H1 (cell line): ENCODE measurements around the gene ARID4B. TPM values are rescaled to one million over a fixed set of nuclear protein-coding genes. Genes with fewer than 3 reads are reported as not detected.

Source experiments
- CTCF ChIA-PET: fragments of 300-600 bp; sonication (Branson Sonifier 250); formaldehyde crosslinking; loops from one replicate; lab custom pipeline; 2021; ENCODE audit not compliant: partially characterized antibody; lab: Charles Lee
- POLR2A ChIA-PET: fragments of 300-600 bp; sonication (Branson Sonifier 250); formaldehyde crosslinking; loops from one replicate; lab custom pipeline; 2021; ENCODE audit warnings: inconsistent platforms; ENCODE audit not compliant: partially characterized antibody; lab: Charles Lee
- DNase-seq, 2 experiments: peaks; one replicate each; pipeline versions ENCODE4 v3.0.0 to v3.0.0-alpha.2; 2010 to 2022; ENCODE audit warnings: low spot score in 2 of 2, low read depth in 1 of 2, mixed read lengths in 1 of 2
- FAIRE-seq: peaks from 2 replicates; lab custom pipeline; 2011; peaks lifted over from hg19 to GRCh38; lab: Jason Lieb, UNC
- H2AFZ ChIP-seq: 2 replicates; pipeline ENCODE4 v1.8.1; 2012; ENCODE audit warnings: low read length, inconsistent platforms
- H2AK5ac ChIP-seq: 2 replicates; pipeline ENCODE4 v1.6.1; 2013; ENCODE audit warnings: low read depth, low read length
- H2BK120ac ChIP-seq: replicated peaks from 2 replicates; pipeline ENCODE3; 2013; ENCODE audit warnings: low read depth, low read length, inconsistent platforms
- H2BK12ac ChIP-seq: 2 replicates; pipeline ENCODE4 v1.6.1; 2013; ENCODE audit warnings: low read depth, low read length
- H2BK15ac ChIP-seq: 2 replicates; pipeline ENCODE4 v1.6.1; 2013; ENCODE audit warnings: low read length
- H2BK20ac ChIP-seq: 2 replicates; pipeline ENCODE4 v1.6.1; 2013; ENCODE audit warnings: low read length
- H2BK5ac ChIP-seq: 2 replicates; pipeline ENCODE4 v1.6.1; 2013; ENCODE audit warnings: low read depth, low read length
- H3K14ac ChIP-seq: 2 replicates; pipeline ENCODE4 v1.6.1; 2013; ENCODE audit warnings: inconsistent platforms; ENCODE audit not compliant: insufficient read length
- H3K18ac ChIP-seq: 2 replicates; pipeline ENCODE4 v1.6.1; 2013; ENCODE audit warnings: low read length; ENCODE audit errors: extremely low read depth
- H3K23ac ChIP-seq: 2 replicates; pipeline ENCODE4 v1.6.1; 2013; ENCODE audit warnings: inconsistent platforms; ENCODE audit not compliant: insufficient read length
- H3K23me2 ChIP-seq: 2 replicates; pipeline ENCODE4 v1.6.1; 2013; ENCODE audit warnings: low read depth, low read length
- H3K27ac ChIP-seq: 2 replicates; pipeline ENCODE4 v1.6.1; 2011; ENCODE audit warnings: low read depth, low read length, inconsistent platforms
- H3K27me3 ChIP-seq, 4 experiments: replicated peaks in 1 of 4; 1 replicate in 1 of 4; 2 replicates in 3 of 4; pipeline versions ENCODE4 v1.6.1 to v1.8.1; 2011 to 2013; ENCODE audit warnings: low read length in 3 of 4, mild to moderate bottlenecking in 3 of 4, inconsistent platforms in 2 of 4, mixed read lengths in 2 of 4, moderate library complexity in 1 of 4; ENCODE audit not compliant: control insufficient read depth in 3 of 4, insufficient read depth in 3 of 4; ENCODE audit errors: extremely low read depth in 1 of 4
- H3K36me3 ChIP-seq, 4 experiments: 2 replicates each; pipeline versions ENCODE4 v1.6.1 to v1.8.1; 2011 to 2013; ENCODE audit warnings: mild to moderate bottlenecking in 4 of 4, low read length in 3 of 4, moderate library complexity in 2 of 4, control low read depth in 1 of 4, inconsistent platforms in 1 of 4; ENCODE audit not compliant: insufficient read depth in 4 of 4, control insufficient read depth in 2 of 4
- H3K4ac ChIP-seq: replicated peaks from 2 replicates; pipeline ENCODE3; 2013; ENCODE audit warnings: low read length, low read depth, mixed read lengths, inconsistent platforms; ENCODE audit not compliant: insufficient read length
- H3K4me1 ChIP-seq, 4 experiments: replicated peaks in 1 of 4; 1 replicate in 1 of 4; 2 replicates in 3 of 4; pipeline versions ENCODE4 v1.6.1 to v1.8.1; 2011 to 2013; ENCODE audit warnings: low read length in 3 of 4, inconsistent platforms in 2 of 4, mixed read lengths in 1 of 4; ENCODE audit not compliant: insufficient read depth in 4 of 4, control insufficient read depth in 3 of 4
- H3K4me2 ChIP-seq, 2 experiments: 2 replicates each; pipeline versions ENCODE4 v1.6.1 to v1.8.1; 2011 to 2013; ENCODE audit warnings: low read depth in 2 of 2, low read length in 2 of 2, control low read depth in 1 of 2, inconsistent platforms in 1 of 2, mild to moderate bottlenecking in 1 of 2; ENCODE audit not compliant: insufficient read depth in 1 of 2
- H3K4me3 ChIP-seq, 4 experiments: fragments of 200-600, 300-600 bp in 1 of 4; sonication (generic), shearing (Covaris generic), sonication (Bioruptor Twin) in 1 of 4; 2 replicates each; pipeline versions ENCODE4 v1.5.1 to v1.8.1; 2011 to 2016; ENCODE audit warnings: low read length in 4 of 4, low read depth in 3 of 4, control low read depth in 2 of 4, inconsistent platforms in 2 of 4, mild to moderate bottlenecking in 2 of 4, mixed read lengths in 1 of 4, moderate library complexity in 1 of 4; ENCODE audit not compliant: insufficient read depth in 2 of 4; ENCODE audit errors: extremely low read depth in 1 of 4
- H3K56ac ChIP-seq: replicated peaks from 2 replicates; pipeline ENCODE3; 2013; ENCODE audit warnings: low read depth, mild to moderate bottlenecking, mixed read lengths, low read length, inconsistent platforms; ENCODE audit not compliant: insufficient read length
- H3K79me1 ChIP-seq: 2 replicates; pipeline ENCODE4 v1.6.1; 2013; ENCODE audit warnings: low read depth, low read length, control low read depth
- H3K79me2 ChIP-seq, 2 experiments: 2 replicates each; pipeline versions ENCODE4 v1.6.1 to v1.8.1; 2012 to 2013; ENCODE audit warnings: low read length in 2 of 2, mild to moderate bottlenecking in 2 of 2, inconsistent platforms in 1 of 2; ENCODE audit not compliant: insufficient read depth in 2 of 2, control insufficient read depth in 1 of 2
- H3K9ac ChIP-seq, 4 experiments: replicated peaks in 1 of 4; 1 replicate in 1 of 4; 2 replicates in 3 of 4; pipeline versions ENCODE4 v1.6.1 to v1.8.1; 2011 to 2013; ENCODE audit warnings: low read depth in 3 of 4, low read length in 3 of 4, control low read depth in 2 of 4, mild to moderate bottlenecking in 2 of 4, moderate library complexity in 2 of 4, inconsistent platforms in 1 of 4; ENCODE audit errors: extremely low read depth in 1 of 4
- H3K9me3 ChIP-seq, 2 experiments: 2 replicates each; pipeline versions ENCODE4 v1.6.1 to v1.8.1; 2012 to 2013; ENCODE audit warnings: mild to moderate bottlenecking in 2 of 2, moderate library complexity in 2 of 2, control low read depth in 1 of 2, inconsistent platforms in 1 of 2, low read depth in 1 of 2, low read length in 1 of 2, mixed read lengths in 1 of 2; ENCODE audit not compliant: insufficient read depth in 2 of 2
- H4K20me1 ChIP-seq, 2 experiments: replicated peaks in 1 of 2; 2 replicates each; pipeline versions ENCODE3 to v1.8.1; 2011 to 2013; ENCODE audit warnings: inconsistent platforms in 2 of 2, low read length in 2 of 2, mild to moderate bottlenecking in 1 of 2; ENCODE audit not compliant: insufficient read depth in 2 of 2, control insufficient read depth in 1 of 2
- H4K5ac ChIP-seq: 2 replicates; pipeline ENCODE4 v1.6.1; 2013; ENCODE audit warnings: low read length, low read depth, mixed read lengths, inconsistent platforms; ENCODE audit not compliant: insufficient read length
- H4K8ac ChIP-seq: 2 replicates; pipeline ENCODE4 v1.8.0; 2013; ENCODE audit warnings: mild to moderate bottlenecking, moderate library complexity, low read length, inconsistent platforms; ENCODE audit not compliant: insufficient read depth; ENCODE audit errors: extremely low read depth
- H4K91ac ChIP-seq: replicated peaks from 2 replicates; pipeline ENCODE3; 2013; ENCODE audit warnings: low read length, mixed read lengths, inconsistent platforms; ENCODE audit not compliant: insufficient read length
- ASH2L ChIP-seq: fragments of 200-600, 300-600 bp; sonication (generic); IDR thresholded peaks from one replicate; pipeline ENCODE4 v1.7.1; 2017; ENCODE audit warnings: low read length
- CBX5 ChIP-seq: fragments of 300-800, 300-1000 bp; sonication (generic); IDR thresholded peaks from 2 replicates; pipeline ENCODE4 v1.7.1; 2016; ENCODE audit warnings: antibody characterized with exemption, low read length, low read depth
- CBX8 ChIP-seq: fragments of 300-800, 300-1000 bp; sonication (generic); IDR thresholded peaks from 2 replicates; pipeline ENCODE4 v1.7.1; 2016; ENCODE audit warnings: low read depth, low read length, borderline replicate concordance
- EP300 ChIP-seq, 2 experiments: IDR thresholded peaks; 1 replicate in 1 of 2; 2 replicates in 1 of 2; pipeline ENCODE4 v1.6.1; 2011 to 2012; ENCODE audit warnings: low read depth in 2 of 2, low read length in 2 of 2, mild to moderate bottlenecking in 2 of 2, borderline replicate concordance in 1 of 2, inconsistent platforms in 1 of 2, moderate library complexity in 1 of 2
- POU5F1 ChIP-seq: IDR thresholded peaks from 2 replicates; pipeline ENCODE4 v1.6.1; 2011; ENCODE audit warnings: low read depth, mild to moderate bottlenecking, low read length, moderate library complexity
- RAD21 ChIP-seq, 2 experiments: IDR thresholded peaks in 1 of 2; conservative IDR thresholded peaks in 1 of 2; 2 replicates each; pipeline ENCODE4 v1.6.1; 2011; ENCODE audit warnings: low read depth in 2 of 2, low read length in 2 of 2, improper control_type of control experiment in 1 of 2, inconsistent platforms in 1 of 2, mild to moderate bottlenecking in 1 of 2, moderate library complexity in 1 of 2
- SAP30 ChIP-seq: fragments of 300-600 bp; sonication (generic); IDR thresholded peaks from 2 replicates; pipeline ENCODE4 v1.7.1; 2012; ENCODE audit warnings: low read length, moderate library complexity, mild to moderate bottlenecking, inconsistent platforms; ENCODE audit not compliant: insufficient read depth, insufficient replicate concordance
- SP4 ChIP-seq: IDR thresholded peaks from 2 replicates; pipeline ENCODE4 v1.6.1; 2012; ENCODE audit warnings: low read length, inconsistent platforms
- USF2 ChIP-seq: IDR thresholded peaks from 2 replicates; pipeline ENCODE4 v1.6.1; 2011; ENCODE audit warnings: low read length, improper control_type of control experiment
- ZNF274 ChIP-seq: IDR thresholded peaks from 2 replicates; pipeline ENCODE4 v1.7.0; 2012; ENCODE audit warnings: low read length, borderline replicate concordance; ENCODE audit errors: extremely low read depth
- WGBS, 2 experiments: shearing (Covaris generic) in 1 of 2; methylation state at CpG; one replicate each; pipeline versions ENCODE4 v1.1.6 to v1.1.7; 2013 to 2015; ENCODE audit warnings: low lambda C conversion rate in 2 of 2, mixed read lengths in 2 of 2, inconsistent platforms in 1 of 2, low coverage in 1 of 2, missing lambda C conversion rate in 1 of 2; ENCODE audit not compliant: insufficient replicate concordance in 2 of 2, insufficient coverage in 1 of 2, insufficient read length in 1 of 2; ENCODE audit errors: extremely low coverage in 1 of 2, missing lambda C conversion rate in 1 of 2; 5-methylcytosine and 5-hydroxymethylcytosine counted together
- polyA plus RNA-seq, 7 experiments: library from polyadenylated mRNA; depleted of rRNA in 3 of 7; stranded (reverse) in 5 of 7; unstranded in 2 of 7; fragments of >200 nt in 5 of 7; fragments of 200-250 nt in 2 of 7; gene quantifications; 1 replicate in 5 of 7; 2 replicates in 1 of 7; 4 replicates in 1 of 7; pipeline versions ENCODE4 v1.2.1 to v1.2.3, GENCODE V29; 2011 to 2013; ENCODE audit warnings: missing spikeins in 2 of 7, mixed read lengths in 2 of 7
- total RNA-seq: library from RNA; stranded (reverse); fragmentation: NEBNext Ultra II Directional; extraction: Animal tissue kit (Norgen Biotek cat#: 25700); gene quantifications from 2 replicates; pipeline ENCODE4 v1.2.1, GENCODE V29; 2021
- TF ChIP-seq, protein P1 (sequence below): IDR thresholded peaks from 2 replicates; pipeline ENCODE4 v1.6.1; 2011; ENCODE audit warnings: low read depth, mild to moderate bottlenecking, low read length; ENCODE audit not compliant: insufficient read depth

The ARID4B gene
- total and polyA plus RNA-seq, 2 of the 8 experiments (the other 6 are each of a cell fraction or from before 2014, with no cell fraction given) = 5.1 to 28.8 TPM

DNA sequence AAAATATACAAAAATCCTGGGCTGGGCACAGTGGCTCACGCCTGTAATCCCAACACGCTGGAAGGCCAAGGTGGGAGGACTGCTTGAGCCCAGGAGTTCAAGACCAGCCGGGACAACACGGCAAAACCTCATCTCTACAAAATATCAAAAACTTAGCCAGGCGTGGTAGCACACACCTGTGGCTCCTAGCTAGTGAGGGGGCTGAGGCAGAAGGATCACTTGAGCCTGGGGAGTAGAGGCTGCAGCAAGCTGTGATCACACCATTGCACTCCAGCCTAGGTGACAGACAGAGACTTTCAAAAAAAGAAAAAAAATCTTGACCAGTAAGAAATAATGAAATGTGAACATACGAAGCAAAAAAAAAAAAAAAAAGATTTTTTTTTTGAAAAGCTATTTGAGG is 52.1 kb downstream of the ARID4B start:
- H3K56ac ChIP-seq = no peak overlapping the region
- no peak overlapping the region for H2BK5ac ChIP-seq
- H3K9me3 ChIP-seq = no peaks in the 10 kb centered on the region
- H3K79me1 ChIP-seq = 0 out of 2 replicates have a peak, but pooled peaks cover 4% of the 10 kb centered on the region
- no peak overlapping the region for H3K4ac ChIP-seq
- DNase-seq = no peak
- no peak overlapping the region for H3K14ac ChIP-seq
- peaks cover 7 to 98% of the 10 kb centered on the region in 2 experiments for H3K79me2 ChIP-seq
- H3K9ac ChIP-seq = no peak overlapping the region
- H4K5ac ChIP-seq = no peak overlapping the region
- H3K27me3 ChIP-seq = no peaks in the 10 kb centered on the region
- POLR2A ChIA-PET = interaction anchor here (1.4 to 1.6 kb wide), 3 partner anchors 9 to 53 kb away, joined by 3 to 5 read pairs (median 4); no protein-coding TSS in a partner anchor
- H2AK5ac ChIP-seq = no peak overlapping the region
- H2BK120ac ChIP-seq = no peak overlapping the region
- no peak overlapping the region for H4K8ac ChIP-seq
- no peak overlapping the region for H4K91ac ChIP-seq
- CTCF ChIA-PET = interaction anchor here (1.1 to 2.2 kb wide), 4 partner anchors 8 to 140 kb away, joined by 5 to 7 read pairs (median 6); no protein-coding TSS in a partner anchor
- no peak overlapping the region for H2BK20ac ChIP-seq
- H3K23me2 ChIP-seq = no peaks in the 10 kb centered on the region
- no peak overlapping the region for H2BK15ac ChIP-seq
- no peak overlapping the region; the same call in 1 of the 2 replicates for H3K18ac ChIP-seq
- FAIRE-seq = no peak
- no peak overlapping the region for H2BK12ac ChIP-seq
- WGBS, 2 experiments = 90% methylated on average over 6 of the region's 6 CpGs; no CpG with 5 or more reads in 1 of the 2 experiments
- H3K27ac ChIP-seq = no peak overlapping the region
- H3K36me3 ChIP-seq = no peaks in the 10 kb centered on the region
- H3K4me3 ChIP-seq = no peak overlapping the region
- no peak overlapping the region for H3K4me2 ChIP-seq
- H4K20me1 ChIP-seq = peaks cover 13 to 22% of the 10 kb centered on the region in 2 experiments
- peaks cover 0 to 14% (median 5%) of the 10 kb centered on the region in 4 experiments; a peak in 5 of 7 replicates for H3K4me1 ChIP-seq
- no peak overlapping the region for H2AFZ ChIP-seq
- no peak overlapping the region for H3K23ac ChIP-seq
- TF ChIP-seq CBX8 (no peak), SAP30 (no peak), USF2 (no peak), ZNF274 (no peak), ASH2L (no peak), RAD21 (IDR thresholded peaks at IDR 0.05 in 1 of 2, conservative IDR thresholded peaks at IDR 0.05 in 1 of 2; ENCODE audit: low read depth in 2 of 2, low read length in 2 of 2) (no peak), CBX5 (no peak), EP300 (IDR thresholded peaks at IDR 0.05; ENCODE audit: borderline replicate concordance in 1 of 2, low read depth in 2 of 2, low read length in 2 of 2) (no peak), POU5F1 (no peak), SP4 (no peak)
- TF ChIP-seq, protein P1, sequence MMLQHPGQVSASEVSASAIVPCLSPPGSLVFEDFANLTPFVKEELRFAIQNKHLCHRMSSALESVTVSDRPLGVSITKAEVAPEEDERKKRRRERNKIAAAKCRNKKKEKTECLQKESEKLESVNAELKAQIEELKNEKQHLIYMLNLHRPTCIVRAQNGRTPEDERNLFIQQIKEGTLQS = no peak
